Thyroid gland (tissue), 4 donors: ENCODE results near the gene FAM234A. TPM values are rescaled to one million over a fixed set of nuclear protein-coding genes. Genes with fewer than 3 reads are reported as not detected.

Experiments used
- DNase-seq, 2 donors: peaks; one replicate each; pipeline ENCODE4 v3.0.0-alpha.2; 2019
- H3K27ac ChIP-seq, 3 donors: fragments of 200-600 bp; sonication (generic); 1 replicate in 2 of 3; 2 replicates in 1 of 3; pipeline ENCODE4 v1.5.1; 2016 to 2019; ENCODE audit warnings: mild to moderate bottlenecking in 1 of 3, moderate library complexity in 1 of 3
- H3K27me3 ChIP-seq: fragments of 200-600 bp; sonication (generic); one replicate; pipeline ENCODE4 v1.5.1; 2019
- H3K36me3 ChIP-seq, 2 donors: fragments of 200-600 bp; sonication (generic); one replicate each; pipeline ENCODE4 v1.5.1; 2016 to 2019
- H3K4me1 ChIP-seq, 2 donors: fragments of 200-600 bp; sonication (generic); one replicate each; pipeline ENCODE4 v1.5.1; 2017 to 2019
- H3K4me3 ChIP-seq, 3 donors: fragments of 200-600 bp; sonication (generic); replicated peaks in 1 of 3; 1 replicate in 2 of 3; 2 replicates in 1 of 3; pipeline ENCODE4 v1.5.1; 2016; ENCODE audit warnings: mild to moderate bottlenecking in 1 of 3
- H3K9me3 ChIP-seq: fragments of 200-600 bp; sonication (generic); one replicate; pipeline ENCODE4 v1.5.1; 2017
- CTCF ChIP-seq, 6 experiments: fragments of 200-600 bp in 3 of 6; fragments of 450-650 bp in 3 of 6; sonication (generic) in 3 of 6; IDR thresholded peaks; one replicate each; pipeline ENCODE4 v1.5.1; 2016 to 2019; ENCODE audit warnings: antibody characterized with exemption in 6 of 6, mild to moderate bottlenecking in 2 of 6, inconsistent platforms in 1 of 6, moderate library complexity in 1 of 6
- POLR2A ChIP-seq, 2 donors: fragments of 450-650 bp; IDR thresholded peaks; one replicate each; pipeline ENCODE4 v1.6.1; 2017; ENCODE audit warnings: antibody characterized with exemption in 2 of 2, mild to moderate bottlenecking in 2 of 2, moderate library complexity in 1 of 2
- WGBS, 2 donors: methylation state at CpG; one replicate each; pipeline ENCODE4 v1.1.5; 2017; 5-methylcytosine and 5-hydroxymethylcytosine counted together
- intact Hi-C: fragments of 100-400 bp; cut with DNase I; formaldehyde crosslinking; loops from one replicate; pipeline ENCODE4 v1.15.1; 2023
- total RNA-seq, 4 donors: library from RNA; depleted of rRNA; stranded (reverse); fragments of >200 nt; gene quantifications; one replicate each; pipeline ENCODE4 v1.2.3, GENCODE V29; 2016

Gene FAM234A
- total RNA-seq, 4 donors from 2014 or later = 35.3 to 140 (median 107) TPM

GRCh38 chr16:261031-261691, 26.5 kb downstream of the FAM234A start:
- no peak overlapping the region for H3K4me3 ChIP-seq
- WGBS, 2 donors = 65 to 85% methylated on average over 10 to 21 of the region's 28 CpGs
- no peaks in the 10 kb centered on the region for H3K27me3 ChIP-seq
- peak; percentile 94 for DNase-seq
- no peaks in the 10 kb centered on the region for H3K9me3 ChIP-seq
- peaks cover 50 to 53% of the 10 kb centered on the region in 2 donors for H3K36me3 ChIP-seq
- intact Hi-C loops = no loop called here
- H3K4me1 ChIP-seq = peaks cover 8 to 10% of the 10 kb centered on the region in 2 donors
- TF ChIP-seq POLR2A (IDR thresholded peaks at IDR 0.05) (no peak), CTCF (IDR thresholded peaks at IDR 0.05) (no peak)
- no peak overlapping the region for H3K27ac ChIP-seq

- peaks cover 8 to 10% of the 10 kb centered on the region in 2 donors for H3K4me1 ChIP-seq
- peaks cover 50 to 51% of the 10 kb centered on the region in 2 donors for H3K36me3 ChIP-seq
- no peak for DNase-seq
- H3K27ac ChIP-seq = no peak overlapping the region
- TF ChIP-seq CTCF (IDR thresholded peaks at IDR 0.05) = no peak
- TF ChIP-seq POLR2A (IDR thresholded peaks at IDR 0.05) = no peak
- no peak overlapping the region for H3K4me3 ChIP-seq
- H3K9me3 ChIP-seq = no peaks in the 10 kb centered on the region
- WGBS, 2 donors = 92 to 94% methylated on average over 17 to 29 of the region's 29 CpGs
- no peaks in the 10 kb centered on the region for H3K27me3 ChIP-seq
- intact Hi-C loops = no loop called here
These were observed 27.6 kb downstream of the FAM234A start for GRCh38 chr16:262121-262745.

- intact Hi-C loops = no loop called here
- WGBS, 2 donors = 91 to 97% methylated on average over 11 to 30 of the region's 35 CpGs
- peaks cover 50 to 51% of the 10 kb centered on the region in 2 donors for H3K36me3 ChIP-seq
These were observed 28.7 kb downstream of the FAM234A start for GRCh38 chr16:263182-263774.

GRCh38 chr16:263944-264343, 29.3 kb downstream of the FAM234A start:
- TF ChIP-seq POLR2A (IDR thresholded peaks at IDR 0.05) = no peak
- TF ChIP-seq CTCF (IDR thresholded peaks at IDR 0.05) = no peak
- intact Hi-C loops = no loop called here
- Histone ChIP-seq H3K27me3 (no peaks in the 10 kb centered on the region), H3K27ac (no peak overlapping the region), H3K9me3 (no peaks in the 10 kb centered on the region), H3K4me3 (no peak overlapping the region), H3K36me3 (peaks cover 50 to 51% of the 10 kb centered on the region in 2 donors), H3K4me1 (peaks cover 8 to 10% of the 10 kb centered on the region in 2 donors)
- 96 to 100% methylated on average over 1 to 10 of the region's 17 CpGs for WGBS, 2 donors
- no peak for DNase-seq

More at GRCh38 chr16:263182-263774, 28.7 kb downstream of the FAM234A start:
- Histone ChIP-seq H3K27ac (no peak overlapping the region), H3K9me3 (no peaks in the 10 kb centered on the region), H3K27me3 (no peaks in the 10 kb centered on the region), H3K4me1 (peaks cover 8 to 10% of the 10 kb centered on the region in 2 donors), H3K4me3 (no peak overlapping the region)
- TF ChIP-seq POLR2A (IDR thresholded peaks at IDR 0.05) = no peak
- no peak for TF ChIP-seq CTCF (IDR thresholded peaks at IDR 0.05)
- DNase-seq = no peak
